ENCODE data around the gene CSKMT.
"Not testable (repeated sequence)": the region's sequence is repeated elsewhere in the genome, so short reads cannot be mapped to it uniquely, and the experiment has no call there.

Gene CSKMT

GRCh38 chr11:62673196-62673525 is 8.0 kb downstream of the CSKMT start:
- H2AFZ ChIP-seq (ENCODE audit: low read depth, low read length), result no peak overlapping the region
- 100% methylated on average over 1 of the region's 2 CpGs for WGBS
- no peak overlapping the region for H4K8ac ChIP-seq (ENCODE audit: low read length)
- H3K23ac ChIP-seq (ENCODE audit: low read length in 2 of 2), result no peak overlapping the region
- peaks cover 8% of the 10 kb centered on the region for H3K79me1 ChIP-seq (replicated peaks; ENCODE audit: low read length, poor library complexity, severe bottlenecking)
- H2BK120ac ChIP-seq (ENCODE audit: low read depth, low read length), result no peak overlapping the region
- no peak overlapping the region for H2BK5ac ChIP-seq (ENCODE audit: low read depth, low read length, poor library complexity, severe bottlenecking)
- H3K4me2 ChIP-seq (ENCODE audit: low read length, poor library complexity, severe bottlenecking), result no peak overlapping the region
- no peak overlapping the region for H4K91ac ChIP-seq (ENCODE audit: low read length)
- H3K36me3 ChIP-seq (ENCODE audit: control insufficient read depth in 1 of 2, insufficient read depth in 2 of 2, low read depth in 1 of 2, low read length in 2 of 2), result peaks cover 16 to 41% of the 10 kb centered on the region in 2 experiments
- no peak overlapping the region for H3K14ac ChIP-seq (ENCODE audit: low read length in 2 of 2)
- peak overlapping the region in 1 of 2 experiments; percentile 94 for H3K4me3 ChIP-seq (ENCODE audit: insufficient read depth in 1 of 2, low read depth in 1 of 2, low read length in 2 of 2)
- peak overlapping the region in 1 of 2 experiments; percentile 29 for H2BK12ac ChIP-seq (ENCODE audit: low read length in 2 of 2)
- peaks cover 15% of the 10 kb centered on the region for H3K4me1 ChIP-seq (ENCODE audit: control insufficient read depth, insufficient read depth, low read depth, low read length)
- H3K27me3 ChIP-seq (ENCODE audit: control insufficient read depth in 1 of 2, insufficient read depth in 1 of 2, low read length in 2 of 2), result no peaks in the 10 kb centered on the region
- H2AK5ac ChIP-seq (ENCODE audit: low read length, severe bottlenecking), result no peak overlapping the region
- H3K27ac ChIP-seq (ENCODE audit: low read length, poor library complexity, severe bottlenecking), result no peak overlapping the region
- H2BK15ac ChIP-seq (ENCODE audit: low read depth, poor library complexity, severe bottlenecking), result no peak overlapping the region
- peak overlapping the region; percentile 98 for H3K9ac ChIP-seq (ENCODE audit: low read length)
- no peak for DNase-seq
- no peak overlapping the region for H3K18ac ChIP-seq (ENCODE audit: low read depth in 1 of 2, low read length in 2 of 2)
- H3K9me3 ChIP-seq (ENCODE audit: control insufficient read depth, low read length), result no peaks in the 10 kb centered on the region
- H3K4ac ChIP-seq (ENCODE audit: low read depth in 1 of 2, low read length in 2 of 2), result no peak overlapping the region

GRCh38 chr11:62675415-62675814 is 10.3 kb downstream of the CSKMT start:
- H3K18ac ChIP-seq (ENCODE audit: low read depth in 1 of 2, low read length in 2 of 2); H3K9ac ChIP-seq (ENCODE audit: low read length); H2AFZ ChIP-seq (ENCODE audit: low read depth, low read length); H2BK120ac ChIP-seq (ENCODE audit: low read depth, low read length); H3K4me2 ChIP-seq (ENCODE audit: low read length, poor library complexity, severe bottlenecking); H3K27ac ChIP-seq (ENCODE audit: low read length, poor library complexity, severe bottlenecking); H4K91ac ChIP-seq (ENCODE audit: low read length); DNase-seq; H3K4ac ChIP-seq (ENCODE audit: low read depth in 1 of 2, low read length in 2 of 2); H3K9me3 ChIP-seq (ENCODE audit: control insufficient read depth, low read length); H3K4me3 ChIP-seq (ENCODE audit: insufficient read depth in 1 of 2, low read depth in 1 of 2, low read length in 2 of 2); H3K27me3 ChIP-seq (ENCODE audit: control insufficient read depth in 1 of 2, insufficient read depth in 1 of 2, low read length in 2 of 2); H3K23ac ChIP-seq (ENCODE audit: low read length in 2 of 2); H2BK5ac ChIP-seq (ENCODE audit: low read depth, low read length, poor library complexity, severe bottlenecking); H2AK5ac ChIP-seq (ENCODE audit: low read length, severe bottlenecking); H2BK15ac ChIP-seq (ENCODE audit: low read depth, poor library complexity, severe bottlenecking); H3K14ac ChIP-seq (ENCODE audit: low read length in 2 of 2); H4K8ac ChIP-seq (ENCODE audit: low read length); H3K79me1 ChIP-seq (replicated peaks; ENCODE audit: low read length, poor library complexity, severe bottlenecking); H2BK12ac ChIP-seq (ENCODE audit: low read length in 2 of 2): not testable (repeated sequence)
- H3K36me3 ChIP-seq (ENCODE audit: control insufficient read depth in 1 of 2, insufficient read depth in 2 of 2, low read depth in 1 of 2, low read length in 2 of 2), result peaks cover 16 to 37% of the 10 kb centered on the region in 2 experiments
- WGBS, result 85% methylated on average over 10 of the region's 10 CpGs
- H3K4me1 ChIP-seq (ENCODE audit: control insufficient read depth, insufficient read depth, low read depth, low read length), result peaks cover 17% of the 10 kb centered on the region

- H2BK120ac ChIP-seq (ENCODE audit: low read depth, low read length), result no peak overlapping the region
- H2BK5ac ChIP-seq (ENCODE audit: low read depth, low read length, poor library complexity, severe bottlenecking), result no peak overlapping the region
- no peak overlapping the region for H3K4ac ChIP-seq (ENCODE audit: low read depth in 1 of 2, low read length in 2 of 2)
- no peak overlapping the region for H3K4me2 ChIP-seq (ENCODE audit: low read length, poor library complexity, severe bottlenecking)
- H3K23ac ChIP-seq (ENCODE audit: low read length in 2 of 2), result no peak overlapping the region
- no peak overlapping the region for H2AK5ac ChIP-seq (ENCODE audit: low read length, severe bottlenecking)
- no peak overlapping the region for H3K14ac ChIP-seq (ENCODE audit: low read length in 2 of 2)
- no peak overlapping the region for H2BK12ac ChIP-seq (ENCODE audit: low read length in 2 of 2)
- H4K8ac ChIP-seq (ENCODE audit: low read length), result no peak overlapping the region
- H3K79me1 ChIP-seq (replicated peaks; ENCODE audit: low read length, poor library complexity, severe bottlenecking), result peaks cover 8% of the 10 kb centered on the region
- no peak overlapping the region for H2AFZ ChIP-seq (ENCODE audit: low read depth, low read length)
- DNase-seq, result no peak
- H4K91ac ChIP-seq (ENCODE audit: low read length), result no peak overlapping the region
- H3K27ac ChIP-seq (ENCODE audit: low read length, poor library complexity, severe bottlenecking), result no peak overlapping the region
- H3K36me3 ChIP-seq (ENCODE audit: control insufficient read depth in 1 of 2, insufficient read depth in 2 of 2, low read depth in 1 of 2, low read length in 2 of 2), result peaks cover 16 to 37% of the 10 kb centered on the region in 2 experiments
- H3K27me3 ChIP-seq (ENCODE audit: control insufficient read depth in 1 of 2, insufficient read depth in 1 of 2, low read length in 2 of 2), result no peaks in the 10 kb centered on the region
- H3K9me3 ChIP-seq (ENCODE audit: control insufficient read depth, low read length), result no peaks in the 10 kb centered on the region
- no peak overlapping the region for H3K18ac ChIP-seq (ENCODE audit: low read depth in 1 of 2, low read length in 2 of 2)
- H3K9ac ChIP-seq (ENCODE audit: low read length), result peak overlapping the region; percentile 98
- 78% methylated on average over 6 of the region's 6 CpGs for WGBS
- H3K4me1 ChIP-seq (ENCODE audit: control insufficient read depth, insufficient read depth, low read depth, low read length), result peaks cover 15% of the 10 kb centered on the region
- H3K4me3 ChIP-seq (ENCODE audit: insufficient read depth in 1 of 2, low read depth in 1 of 2, low read length in 2 of 2), result no peak overlapping the region
- no peak overlapping the region for H2BK15ac ChIP-seq (ENCODE audit: low read depth, poor library complexity, severe bottlenecking)
Measured at GRCh38 chr11:62676698-62677097, 11.6 kb downstream of the CSKMT start.

- no peak for DNase-seq
- Histone ChIP-seq H2AK5ac (ENCODE audit: low read length, severe bottlenecking) (no peak overlapping the region), H2AFZ (ENCODE audit: low read depth, low read length) (no peak overlapping the region), H2BK120ac (ENCODE audit: low read depth, low read length) (no peak overlapping the region), H3K36me3 (ENCODE audit: control insufficient read depth in 1 of 2, insufficient read depth in 2 of 2, low read depth in 1 of 2, low read length in 2 of 2) (peaks cover 16 to 37% of the 10 kb centered on the region in 2 experiments), H2BK5ac (ENCODE audit: low read depth, low read length, poor library complexity, severe bottlenecking) (no peak overlapping the region), H2BK15ac (ENCODE audit: low read depth, poor library complexity, severe bottlenecking) (no peak overlapping the region), H3K79me1 (replicated peaks; ENCODE audit: low read length, poor library complexity, severe bottlenecking) (peaks cover 8% of the 10 kb centered on the region), H3K4ac (ENCODE audit: low read depth in 1 of 2, low read length in 2 of 2) (no peak overlapping the region), H3K9me3 (ENCODE audit: control insufficient read depth, low read length) (no peaks in the 10 kb centered on the region), H2BK12ac (ENCODE audit: low read length in 2 of 2) (no peak overlapping the region), H4K8ac (ENCODE audit: low read length) (no peak overlapping the region), H3K23ac (ENCODE audit: low read length in 2 of 2) (no peak overlapping the region), H3K18ac (ENCODE audit: low read depth in 1 of 2, low read length in 2 of 2) (no peak overlapping the region), H3K4me2 (ENCODE audit: low read length, poor library complexity, severe bottlenecking) (no peak overlapping the region), H3K14ac (ENCODE audit: low read length in 2 of 2) (no peak overlapping the region), H4K91ac (ENCODE audit: low read length) (no peak overlapping the region), H3K9ac (ENCODE audit: low read length) (peak overlapping the region; percentile 98), H3K27ac (ENCODE audit: low read length, poor library complexity, severe bottlenecking) (no peak overlapping the region), H3K4me3 (ENCODE audit: insufficient read depth in 1 of 2, low read depth in 1 of 2, low read length in 2 of 2) (peak overlapping the region in 1 of 2 experiments; percentile 98), H3K27me3 (ENCODE audit: control insufficient read depth in 1 of 2, insufficient read depth in 1 of 2, low read length in 2 of 2) (no peaks in the 10 kb centered on the region), H3K4me1 (ENCODE audit: control insufficient read depth, insufficient read depth, low read depth, low read length) (peaks cover 15% of the 10 kb centered on the region)
- WGBS, result 89% methylated on average over 6 of the region's 6 CpGs
Measured at GRCh38 chr11:62677156-62677555, 12.0 kb downstream of the CSKMT start.

Data from mesenchymal stem cell (in vitro differentiated cells and primary cell).